K562 (cell line): Measurements from ENCODE around the gene SMOC2. TPM values are rescaled to one million over a fixed set of nuclear protein-coding genes. Genes with fewer than 3 reads are reported as not detected.

ENCODE experiments used
- ATAC-seq: fragments of 200-7000 bp; cut with Tn5 transposase; 3 replicates; pipeline ENCODE4 v1.9.1; 2020; ENCODE audit warnings: moderate library complexity
- BruUV-seq: library from RNA; stranded (reverse); fragments of 400-500 nt; replicated peaks from 2 replicates; lab custom pipeline; 2021; lab: Mats Ljungman, UMichigan
- CTCF ChIA-PET: fragments of 300-600 bp; formaldehyde crosslinking; extraction: SDS; loops from one replicate; lab custom pipeline; 2021; ENCODE audit warnings: low intra/inter-chr PET ratio; lab: Yijun Ruan, JAX
- POLR2A ChIA-PET: fragments of 300-600, 350-650 bp; sonication (Branson Sonifier 250); formaldehyde crosslinking; extraction: SDS; loops from one replicate; lab custom pipeline; 2021; ENCODE audit warnings: antibody characterized with exemption, inconsistent platforms; lab: Yijun Ruan, JAX
- DNase-seq, 4 experiments: peaks; one replicate each; pipeline versions ENCODE4 v3.0.0 to v3.0.0-alpha.2; 2011 to 2018; ENCODE audit warnings: low spot score in 3 of 4, mixed read lengths in 3 of 4; ENCODE audit errors: extremely low read depth in 1 of 4
- FAIRE-seq: peaks from 2 replicates; lab custom pipeline; 2011; peaks lifted over from hg19 to GRCh38; lab: Jason Lieb, UNC
- H2AFZ ChIP-seq: 2 replicates; pipeline ENCODE4 v1.6.0; 2011; ENCODE audit warnings: low read depth, low read length, control low read depth, inconsistent platforms
- H3K27ac ChIP-seq: fragments of 200-600 bp; 3 replicates; pipeline ENCODE4 v1.8.0; 2011; ENCODE audit warnings: low read depth, mild to moderate bottlenecking, control low read depth, inconsistent platforms, low read length, moderate library complexity, mixed read lengths; ENCODE audit errors: extremely low read depth
- H3K27me3 ChIP-seq, 2 experiments: fragments of 300-600 bp in 1 of 2; 2 replicates in 1 of 2; 3 replicates in 1 of 2; pipeline versions ENCODE4 v1.6.0 to v1.8.0; 2011; ENCODE audit warnings: inconsistent platforms in 2 of 2, low read length in 2 of 2, mild to moderate bottlenecking in 1 of 2, mixed read lengths in 1 of 2, moderate library complexity in 1 of 2; ENCODE audit not compliant: control insufficient read depth in 2 of 2, insufficient read depth in 2 of 2
- H3K36me3 ChIP-seq: fragments of 300-600 bp; 3 replicates; pipeline ENCODE4 v1.8.0; 2011; ENCODE audit warnings: mild to moderate bottlenecking, low read length, inconsistent platforms; ENCODE audit not compliant: control insufficient read depth, insufficient read depth
- H3K4me1 ChIP-seq, 2 experiments: fragments of 200-600 bp in 1 of 2; replicated peaks in 1 of 2; 2 replicates in 1 of 2; 3 replicates in 1 of 2; pipeline versions ENCODE4 v1.5.1 to v1.8.0; 2011; ENCODE audit warnings: inconsistent platforms in 2 of 2, low read length in 2 of 2, mild to moderate bottlenecking in 1 of 2, mixed read lengths in 1 of 2, moderate library complexity in 1 of 2; ENCODE audit not compliant: control insufficient read depth in 2 of 2, insufficient read depth in 2 of 2
- H3K4me2 ChIP-seq: 2 replicates; pipeline ENCODE4 v1.6.1; 2011; ENCODE audit warnings: low read length, control low read depth, inconsistent platforms, mixed read lengths; ENCODE audit not compliant: insufficient read depth
- H3K4me3 ChIP-seq: fragments of 200-600 bp; sonication (generic), shearing (Covaris generic); 2 replicates; pipeline ENCODE4 v1.5.1; 2016; ENCODE audit warnings: control low read depth, inconsistent platforms
- H3K79me2 ChIP-seq: fragments of 200-600 bp; 3 replicates; pipeline ENCODE4 v1.8.0; 2011; ENCODE audit warnings: low read length, inconsistent platforms; ENCODE audit not compliant: control insufficient read depth, insufficient read depth
- H3K9ac ChIP-seq, 2 experiments: 2 replicates each; pipeline versions ENCODE4 v1.6.0 to v1.6.1; 2011; ENCODE audit warnings: low read depth in 2 of 2, low read length in 2 of 2, control low read depth in 1 of 2, inconsistent platforms in 1 of 2, mild to moderate bottlenecking in 1 of 2, mixed read lengths in 1 of 2; ENCODE audit not compliant: insufficient read depth in 1 of 2
- H3K9me1 ChIP-seq: one replicate; pipeline ENCODE4 v1.6.0; 2011; ENCODE audit warnings: inconsistent platforms, mild to moderate bottlenecking, low read length, moderate library complexity; ENCODE audit not compliant: control insufficient read depth, insufficient read depth
- H3K9me3 ChIP-seq: replicated peaks from 2 replicates; pipeline ENCODE4 v1.5.1; 2011; ENCODE audit warnings: low read depth, low read length, inconsistent platforms; ENCODE audit not compliant: control insufficient read depth, insufficient read depth
- H4K20me1 ChIP-seq: replicated peaks from 2 replicates; pipeline ENCODE4 v1.6.1; 2011; ENCODE audit warnings: low read length, inconsistent platforms, mixed read lengths; ENCODE audit not compliant: control insufficient read depth, insufficient read depth
- ATF7 ChIP-seq: fragments of 450-650 bp; IDR thresholded peaks from 2 replicates; pipeline ENCODE4 v1.7.1; 2014; ENCODE audit warnings: mild to moderate bottlenecking, moderate library complexity
- BRD9 ChIP-seq: fragments of 450-650 bp; IDR thresholded peaks from 2 replicates; pipeline ENCODE4 v1.6.1; 2018; ENCODE audit warnings: low read depth; ENCODE audit not compliant: partially characterized antibody
- BRF2 ChIP-seq: IDR thresholded peaks from 3 replicates; pipeline ENCODE4 v1.6.1; 2011; ENCODE audit warnings: borderline replicate concordance, mild to moderate bottlenecking; ENCODE audit not compliant: insufficient read length, insufficient read depth
- FOS ChIP-seq: IDR thresholded peaks from 3 replicates; pipeline ENCODE4 v1.6.1; 2011; ENCODE audit not compliant: insufficient read length; ENCODE audit errors: extremely low read depth
- MYC ChIP-seq, 2 experiments: fragments of 250-450 bp in 1 of 2; sonication (Bioruptor Pico) in 1 of 2; IDR thresholded peaks; 2 replicates each; pipeline versions ENCODE4 v1.5.1 to v1.6.1; 2012 to 2021; ENCODE audit warnings: low read depth in 2 of 2, borderline replicate concordance in 1 of 2, improper control_type of control experiment in 1 of 2, low read length in 1 of 2, mild to moderate bottlenecking in 1 of 2, moderate library complexity in 1 of 2
- NR3C1 ChIP-seq: sonication (generic); formaldehyde crosslinking; IDR thresholded peaks from 2 replicates; pipeline ENCODE4 v1.8.1; 2022; ENCODE audit warnings: missing genetic modification reagents
- ZNF133 ChIP-seq: fragments of 250-450 bp; sonication (Bioruptor Pico); IDR thresholded peaks from 2 replicates; pipeline ENCODE4 v1.4.0; 2020; ENCODE audit warnings: mild to moderate bottlenecking
- ZNF311 ChIP-seq: fragments of 250-450 bp; sonication (Bioruptor Pico); IDR thresholded peaks from 2 replicates; pipeline ENCODE4 v1.4.0; 2020; ENCODE audit warnings: mild to moderate bottlenecking, moderate library complexity
- WGBS: fragments of 100-300 bp; shearing (Covaris generic); methylation state at CpG from one replicate; pipeline ENCODE4 v1.1.6; 2016; ENCODE audit warnings: low coverage, mixed read lengths; ENCODE audit not compliant: insufficient coverage; ENCODE audit errors: missing lambda C conversion rate; 5-methylcytosine and 5-hydroxymethylcytosine counted together
- in situ Hi-C: fragments of 300-500 bp; cut with MboI; formaldehyde crosslinking; loops from 4 replicates; pipeline ENCODE4 v1.15.0; 2018; ENCODE audit warnings: inconsistent platforms, mixed read lengths
- intact Hi-C: fragments of 100-400 bp; cut with micrococcal nuclease; formaldehyde crosslinking; loops from 2 replicates; pipeline ENCODE4 v1.14.2; 2022
- polyA plus RNA-seq, 8 experiments: library from polyadenylated mRNA; depleted of rRNA in 4 of 8; stranded (reverse) in 5 of 8; unstranded in 3 of 8; fragments of >200 nt; fragmentation: Nextera tagmentation in 2 of 8; fragmentation: Illumina TruSeq in 1 of 8; extraction: Ambion mirVana in 2 of 8; extraction: Trizol in 1 of 8; gene quantifications; 2 replicates each; pipeline versions ENCODE4 v1.2.1 to v1.2.3, GENCODE V29; 2011 to 2014; ENCODE audit warnings: inconsistent platforms in 1 of 8, missing spikeins in 1 of 8
- total RNA-seq, 7 experiments: library from RNA; depleted of rRNA in 6 of 7; stranded (reverse); fragments of >200 nt in 6 of 7; fragmentation: Illumina TruSeq in 2 of 7; extraction: Trizol in 2 of 7; gene quantifications; 2 replicates each; pipeline versions ENCODE4 v1.2.1 to v1.2.3, GENCODE V29; 2011 to 2021; ENCODE audit warnings: low replicate concordance in 1 of 7

The SMOC2 gene
- total and polyA plus RNA-seq, 9 of the 15 experiments (the other 6 are each of a cell fraction or from before 2014, with no cell fraction given) = 0.45 to 2.3 (median 1.1) TPM

DNA sequence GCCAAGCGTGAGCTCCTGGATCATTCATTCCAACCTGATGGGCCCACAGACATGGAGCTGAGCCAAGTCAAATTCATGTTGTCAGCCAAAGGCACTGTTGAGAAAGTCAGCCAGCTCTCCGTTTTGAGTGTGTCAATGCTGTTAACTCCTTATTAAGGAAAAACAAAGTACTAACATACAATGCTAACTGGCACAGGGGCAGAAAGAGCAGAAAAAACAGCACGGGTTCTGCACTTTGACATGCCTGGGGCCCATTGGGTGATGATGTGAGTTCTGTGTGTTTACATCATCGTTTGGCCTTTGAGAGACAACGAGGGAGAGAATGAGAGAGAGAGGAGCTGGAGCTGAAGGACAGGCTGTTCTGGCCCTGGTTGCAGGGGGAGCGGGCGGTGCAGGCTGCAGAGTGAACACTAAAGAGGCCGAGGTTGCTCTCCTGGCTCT is 85.9 kb downstream of the SMOC2 start:
- no peak for DNase-seq
- no peak for ATAC-seq
- no peak overlapping the region for H3K27ac ChIP-seq
- no peak overlapping the region for H3K4me3 ChIP-seq
- TF ChIP-seq NR3C1 (CRISPR knock-in tag) = no peak
- no peak for TF ChIP-seq ATF7
- TF ChIP-seq BRD9 = no peak
- TF ChIP-seq FOS = no peak
- no peak for TF ChIP-seq BRF2
- TF ChIP-seq ZNF311 (CRISPR knock-in tag) = no peak
- no peak for TF ChIP-seq MYC (IDR thresholded peaks at IDR 0.05; ENCODE audit: low read depth, low read length)
- TF ChIP-seq MYC (CRISPR knock-in tag; IDR thresholded peaks at IDR 0.05; ENCODE audit: borderline replicate concordance, low read depth) = no peak
- TF ChIP-seq ZNF133 (CRISPR knock-in tag) = no peak
- H3K9ac ChIP-seq = no peak overlapping the region
- no TSS peak for BruUV-seq
- intact Hi-C loops = no loop called here
- H2AFZ ChIP-seq = no peak overlapping the region
- no peaks in the 10 kb centered on the region for H3K36me3 ChIP-seq
- FAIRE-seq = no peak
- H3K9me1 ChIP-seq = no peaks in the 10 kb centered on the region
- 0 out of 5 replicates have a peak, but pooled peaks cover 0 to 2% of the 10 kb centered on the region in 2 experiments for H3K4me1 ChIP-seq
- H4K20me1 ChIP-seq = no peaks in the 10 kb centered on the region
- 19% methylated on average over 8 of the region's 8 CpGs for WGBS
- ChIA-PET POLR2A (interaction anchor here (0.7 kb wide), 1 partner anchor 31 kb away, joined by 4 read pairs; no protein-coding TSS in a partner anchor), CTCF (no interaction called here)
- in situ Hi-C loops = no loop called here
- H3K79me2 ChIP-seq = no peaks in the 10 kb centered on the region
- no peaks in the 10 kb centered on the region for H3K9me3 ChIP-seq
- peaks cover 21 to 44% of the 10 kb centered on the region in 2 experiments for H3K27me3 ChIP-seq
- H3K4me2 ChIP-seq = no peak overlapping the region
